T-cell (primary cell): ENCODE measurements around the gene HSD17B10. TPM values are rescaled to one million over a fixed set of nuclear protein-coding genes. Genes with fewer than 3 reads are reported as not detected.

Source experiments
- ATAC-seq, 4 experiments: fragments of 200-7000 bp in 3 of 4; fragments of 150-1000 bp in 1 of 4; cut with Tn5 transposase; replicated peaks in 1 of 4; 1 replicate in 3 of 4; 2 replicates in 1 of 4; pipeline ENCODE4 v1.10.0; 2021; ENCODE audit warnings: moderate library complexity in 3 of 4, mild to moderate bottlenecking in 2 of 4, moderate number of reproducible peaks in 1 of 4
- CTCF ChIA-PET, 2 donors: fragments of 300-600 bp; sonication (Branson Sonifier 250); formaldehyde crosslinking; loops; one replicate each; lab custom pipeline; 2022; ENCODE audit warnings: antibody characterized with exemption in 2 of 2; lab: Charles Lee
- POLR2A ChIA-PET, 2 donors: fragments of 300-600 bp; sonication (Branson Sonifier 250); formaldehyde crosslinking; loops; one replicate each; lab custom pipeline; 2022; ENCODE audit warnings: antibody characterized with exemption in 2 of 2; lab: Charles Lee
- DNase-seq, 35 experiments: peaks; one replicate each; pipeline versions ENCODE4 v3.0.0 to v3.0.0-alpha.2; 2013 to 2023
- H3K27ac ChIP-seq: one replicate; pipeline ENCODE4 v1.5.1; 2013; ENCODE audit warnings: low read length
- H3K27me3 ChIP-seq, 2 experiments: replicated peaks in 1 of 2; 1 replicate in 1 of 2; 2 replicates in 1 of 2; pipeline versions ENCODE4 v1.6.1 to v1.7.0; 2013; ENCODE audit warnings: low read length in 1 of 2, mixed read lengths in 1 of 2; ENCODE audit not compliant: control insufficient read depth in 2 of 2, insufficient read depth in 2 of 2; ENCODE audit errors: extremely low read depth in 1 of 2
- H3K36me3 ChIP-seq, 2 donors: 1 replicate in 1 of 2; 2 replicates in 1 of 2; pipeline versions ENCODE4 v1.6.1 to v1.7.0; 2013; ENCODE audit warnings: low read length in 1 of 2; ENCODE audit not compliant: control insufficient read depth in 2 of 2, insufficient read depth in 1 of 2; ENCODE audit errors: extremely low read depth in 1 of 2
- H3K4me1 ChIP-seq, 2 experiments: 1 replicate in 1 of 2; 2 replicates in 1 of 2; pipeline versions ENCODE4 v1.6.1 to v1.7.0; 2013; ENCODE audit warnings: low read length in 2 of 2, mixed read lengths in 1 of 2; ENCODE audit not compliant: insufficient read depth in 2 of 2, control insufficient read depth in 1 of 2; ENCODE audit errors: extremely low read depth in 1 of 2
- H3K4me3 ChIP-seq, 2 donors: 1 replicate in 1 of 2; 2 replicates in 1 of 2; pipeline versions ENCODE4 v1.5.1 to v1.7.0; 2013; ENCODE audit warnings: mild to moderate bottlenecking in 2 of 2, low read length in 1 of 2, moderate library complexity in 1 of 2; ENCODE audit not compliant: control insufficient read depth in 1 of 2; ENCODE audit errors: extremely low read depth in 1 of 2
- H3K9me3 ChIP-seq: 2 replicates; pipeline ENCODE4 v1.7.0; 2013
- H3K27ac Mint-ChIP-seq, 2 donors: one replicate each; pipeline ENCODE4 v1.8.0; 2020 to 2021; ENCODE audit warnings: mild to moderate bottlenecking in 2 of 2, mixed read lengths in 2 of 2
- H3K27me3 Mint-ChIP-seq, 2 donors: one replicate each; pipeline ENCODE4 v1.8.0; 2021 to 2022; ENCODE audit warnings: mixed read lengths in 2 of 2
- H3K36me3 Mint-ChIP-seq: one replicate; pipeline ENCODE4 v1.8.0; 2021; ENCODE audit warnings: mixed read lengths
- H3K4me1 Mint-ChIP-seq, 3 donors: one replicate each; pipeline ENCODE4 v1.8.0; 2020 to 2022; ENCODE audit warnings: mixed read lengths in 3 of 3, mild to moderate bottlenecking in 1 of 3
- H3K4me3 Mint-ChIP-seq, 3 donors: one replicate each; pipeline ENCODE4 v1.8.0; 2020 to 2022; ENCODE audit warnings: mild to moderate bottlenecking in 3 of 3, mixed read lengths in 3 of 3, moderate library complexity in 3 of 3
- H3K9me3 Mint-ChIP-seq, 3 donors: one replicate each; pipeline ENCODE4 v1.8.0; 2020 to 2022; ENCODE audit warnings: mixed read lengths in 3 of 3
- WGBS: methylation state at CpG from one replicate; pipeline ENCODE4 v1.1.5; 2013; ENCODE audit warnings: missing lambda C conversion rate; ENCODE audit not compliant: insufficient coverage; 5-methylcytosine and 5-hydroxymethylcytosine counted together
- total RNA-seq, 35 experiments: library from RNA in 6 of 35; stranded (reverse) in 6 of 35; fragments of 120-200 nt in 1 of 35; gene quantifications; one replicate each; pipeline versions ENCODE4 v1.2.1 to v1.2.4 and lab custom pipeline; 2013 to 2026

HSD17B10 gene
- total RNA-seq, 5 donors from 2014 or later (not counting 1 experiment from before 2014, with no cell fraction given) = 36.6 to 60.0 (median 43.3) TPM

- H3K27me3 ChIP-seq = no peaks in the 10 kb centered on the region
- no peaks in the 10 kb centered on the region for H3K9me3 ChIP-seq
- CTCF ChIA-PET = interaction anchor here in 1 of 2 donors (0.5 kb wide), 1 partner anchor 30 kb away, joined by 4 read pairs; no protein-coding TSS in a partner anchor
- no peak overlapping the region for H3K4me3 ChIP-seq
- no peaks in the 10 kb centered on the region for H3K4me1 Mint-ChIP-seq
- no CpG with 5 or more reads among the region's 2 CpGs for WGBS
- no peaks in the 10 kb centered on the region for H3K36me3 Mint-ChIP-seq
- H3K36me3 ChIP-seq = no peaks in the 10 kb centered on the region
- POLR2A ChIA-PET = interaction anchor here in 1 of 2 donors (0.6 kb wide), 1 partner anchor 632 kb away, joined by 3 read pairs; no protein-coding TSS in a partner anchor
- DNase-seq (no peak), ATAC-seq (no peak)
- no peaks in the 10 kb centered on the region for H3K9me3 Mint-ChIP-seq
- H3K4me3 Mint-ChIP-seq = no peak overlapping the region
- H3K27ac Mint-ChIP-seq = no peak overlapping the region
- no peak overlapping the region for H3K27ac ChIP-seq
- peaks cover 0 to 8% of the 10 kb centered on the region in 2 donors for H3K27me3 Mint-ChIP-seq
- H3K4me1 ChIP-seq = no peaks in the 10 kb centered on the region
These were observed 13.3 kb upstream of the HSD17B10 start for GRCh38 chrX:53447441-53447840.

GRCh38 chrX:53445977-53446376 lies 11.8 kb upstream of the HSD17B10 start:
- Histone ChIP-seq H3K4me1 (peaks cover 0 to 12% of the 10 kb centered on the region in 2 experiments), H3K9me3 (no peaks in the 10 kb centered on the region), H3K4me3 (no peak overlapping the region), H3K36me3 (no peaks in the 10 kb centered on the region), H3K27ac (no peak overlapping the region), H3K27me3 (peaks cover 0 to 4% of the 10 kb centered on the region in 2 experiments)
- Mint-ChIP-seq H3K36me3 (no peaks in the 10 kb centered on the region), H3K27me3 (peaks cover 0 to 8% of the 10 kb centered on the region in 2 donors), H3K9me3 (no peaks in the 10 kb centered on the region), H3K4me3 (no peak overlapping the region), H3K4me1 (peaks cover 0 to 10% (median 5%) of the 10 kb centered on the region in 3 donors), H3K27ac (no peak overlapping the region)
- CTCF ChIA-PET = interaction anchor here (0.6 to 1.7 kb wide), 19 partner anchors 9 to 220 kb away, joined by 3 to 11 read pairs (median 3); no protein-coding TSS in a partner anchor
- ATAC-seq (peak in 2 of 4 experiments; percentile 29 to 50), DNase-seq (peak in 26 of 35 experiments; percentile 7 to 56 (median 34))
- WGBS = 0% methylated on average over 1 of the region's 6 CpGs
- POLR2A ChIA-PET = interaction anchor here (0.6 to 0.7 kb wide), 2 partner anchors 31 to 133 kb away, joined by 3 read pairs; no protein-coding TSS in a partner anchor

GRCh38 chrX:53442322-53442631 lies 8.1 kb upstream of the HSD17B10 start:
- H3K27ac ChIP-seq = no peak overlapping the region
- H3K27me3 ChIP-seq = peaks cover 0 to 10% of the 10 kb centered on the region in 2 experiments
- Mint-ChIP-seq H3K27ac (no peak overlapping the region), H3K27me3 (peaks cover 5 to 29% of the 10 kb centered on the region in 2 donors), H3K4me3 (peak overlapping the region in 1 of 3 donors; percentile 77), H3K36me3 (no peaks in the 10 kb centered on the region), H3K4me1 (peaks cover 6 to 10% (median 9%) of the 10 kb centered on the region in 3 donors), H3K9me3 (no peaks in the 10 kb centered on the region)
- no peaks in the 10 kb centered on the region for H3K9me3 ChIP-seq
- no peak overlapping the region for H3K4me3 ChIP-seq
- ChIA-PET POLR2A (interaction anchor here in 1 of 2 donors (1.0 kb wide), 1 partner anchor 20 kb away, joined by 3 read pairs; the partner anchor contains the start of genes RIBC1 and SMC1A), CTCF (interaction anchor here in 1 of 2 donors (0.6 kb wide), 1 partner anchor 1966 kb away, joined by 5 read pairs; no protein-coding TSS in a partner anchor)
- peaks cover 0 to 18% of the 10 kb centered on the region in 2 experiments for H3K4me1 ChIP-seq
- ATAC-seq (no peak), DNase-seq (no peak)
- WGBS = no CpG with 5 or more reads among the region's 1 CpG
- H3K36me3 ChIP-seq = no peaks in the 10 kb centered on the region

- 0% methylated on average over 10 of the region's 44 CpGs for WGBS
- ChIA-PET CTCF (interaction anchor here in 1 of 2 donors (0.6 kb wide), 1 partner anchor 1966 kb away, joined by 5 read pairs; no protein-coding TSS in a partner anchor), POLR2A (interaction anchor here in 1 of 2 donors (1.0 kb wide), 1 partner anchor 19 kb away, joined by 3 read pairs; the partner anchor contains the start of genes RIBC1 and SMC1A)
These were observed 7.6 kb upstream of the HSD17B10 start for GRCh38 chrX:53441531-53442321.

GRCh38 chrX:53440621-53441517 lies 6.7 kb upstream of the HSD17B10 start:
- H3K27me3 ChIP-seq = peaks cover 0 to 10% of the 10 kb centered on the region in 2 experiments
- ATAC-seq (peak in 1 of 4 experiments; percentile 16), DNase-seq (peak in 2 of 35 experiments; percentile 14 to 20)
- H3K4me3 ChIP-seq = peak overlapping the region in 1 of 2 donors; percentile 46
- H3K36me3 Mint-ChIP-seq = no peaks in the 10 kb centered on the region
- no peaks in the 10 kb centered on the region for H3K9me3 ChIP-seq
- WGBS = 20% methylated on average over 1 of the region's 39 CpGs
- CTCF ChIA-PET = no interaction called here
- POLR2A ChIA-PET = interaction anchor here in 1 of 2 donors (1.0 kb wide), 1 partner anchor 18 kb away, joined by 3 read pairs; the partner anchor contains the start of genes RIBC1 and SMC1A
- H3K27ac Mint-ChIP-seq = no peak overlapping the region
- peak overlapping the region; percentile 68 to 77 (median 77) for H3K4me3 Mint-ChIP-seq
- no peaks in the 10 kb centered on the region for H3K9me3 Mint-ChIP-seq
- no peak overlapping the region for H3K27ac ChIP-seq
- peaks cover 12 to 14% (median 13%) of the 10 kb centered on the region in 3 donors for H3K4me1 Mint-ChIP-seq
- H3K27me3 Mint-ChIP-seq = peaks cover 5 to 25% of the 10 kb centered on the region in 2 donors
- peaks cover 0 to 21% of the 10 kb centered on the region in 2 experiments for H3K4me1 ChIP-seq
- no peaks in the 10 kb centered on the region for H3K36me3 ChIP-seq

More at GRCh38 chrX:53441531-53442321, 7.6 kb upstream of the HSD17B10 start:
- Mint-ChIP-seq H3K27ac (peak overlapping the region in 1 of 2 donors; percentile 27), H3K4me3 (peak overlapping the region; percentile 68 to 77 (median 77)), H3K4me1 (peaks cover 6 to 10% (median 9%) of the 10 kb centered on the region in 3 donors), H3K9me3 (no peaks in the 10 kb centered on the region), H3K27me3 (peaks cover 5 to 29% of the 10 kb centered on the region in 2 donors), H3K36me3 (no peaks in the 10 kb centered on the region)
- no peak overlapping the region for H3K27ac ChIP-seq
- H3K36me3 ChIP-seq = no peaks in the 10 kb centered on the region
- H3K27me3 ChIP-seq = peaks cover 0 to 10% of the 10 kb centered on the region in 2 experiments
- DNase-seq (peak; percentile 19 to 79 (median 42)), ATAC-seq (peak; percentile 80 to 86 (median 84))
- no peaks in the 10 kb centered on the region for H3K9me3 ChIP-seq
- peak overlapping the region; percentile 7 to 46 for H3K4me3 ChIP-seq
- peaks cover 0 to 18% of the 10 kb centered on the region in 2 experiments for H3K4me1 ChIP-seq
